ENCODE measurements around the gene SEMA3A. TPM values are rescaled to one million over a fixed set of nuclear protein-coding genes. Genes with fewer than 3 reads are reported as not detected.
A peak's percentile ranks its signal among the peaks of the same experiment; 100 is the strongest.

Gene SEMA3A
- total RNA-seq, 1 donor: 47.1 TPM

- TF ChIP-seq, protein P1, sequence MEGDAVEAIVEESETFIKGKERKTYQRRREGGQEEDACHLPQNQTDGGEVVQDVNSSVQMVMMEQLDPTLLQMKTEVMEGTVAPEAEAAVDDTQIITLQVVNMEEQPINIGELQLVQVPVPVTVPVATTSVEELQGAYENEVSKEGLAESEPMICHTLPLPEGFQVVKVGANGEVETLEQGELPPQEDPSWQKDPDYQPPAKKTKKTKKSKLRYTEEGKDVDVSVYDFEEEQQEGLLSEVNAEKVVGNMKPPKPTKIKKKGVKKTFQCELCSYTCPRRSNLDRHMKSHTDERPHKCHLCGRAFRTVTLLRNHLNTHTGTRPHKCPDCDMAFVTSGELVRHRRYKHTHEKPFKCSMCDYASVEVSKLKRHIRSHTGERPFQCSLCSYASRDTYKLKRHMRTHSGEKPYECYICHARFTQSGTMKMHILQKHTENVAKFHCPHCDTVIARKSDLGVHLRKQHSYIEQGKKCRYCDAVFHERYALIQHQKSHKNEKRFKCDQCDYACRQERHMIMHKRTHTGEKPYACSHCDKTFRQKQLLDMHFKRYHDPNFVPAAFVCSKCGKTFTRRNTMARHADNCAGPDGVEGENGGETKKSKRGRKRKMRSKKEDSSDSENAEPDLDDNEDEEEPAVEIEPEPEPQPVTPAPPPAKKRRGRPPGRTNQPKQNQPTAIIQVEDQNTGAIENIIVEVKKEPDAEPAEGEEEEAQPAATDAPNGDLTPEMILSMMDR (IDR thresholded peaks at IDR 0.05; ENCODE audit: insufficient read depth, low read depth, low read length): peak; percentile 21
- H3K4me3 ChIP-seq (ENCODE audit: low read depth, low read length): no peak overlapping the region
- no peak for DNase-seq (ENCODE audit: low read depth)
Observed at GRCh38 chr7:84100866-84101265, 93.7 kb downstream of the SEMA3A start.

GRCh38 chr7:84095971-84096370, 98.6 kb downstream of the SEMA3A start:
- no peak overlapping the region for H3K4me3 ChIP-seq (ENCODE audit: low read depth, low read length)
- no peak for DNase-seq (ENCODE audit: low read depth)
- TF ChIP-seq, protein P1 (IDR thresholded peaks at IDR 0.05; ENCODE audit: insufficient read depth, low read depth, low read length): no peak

DNA sequence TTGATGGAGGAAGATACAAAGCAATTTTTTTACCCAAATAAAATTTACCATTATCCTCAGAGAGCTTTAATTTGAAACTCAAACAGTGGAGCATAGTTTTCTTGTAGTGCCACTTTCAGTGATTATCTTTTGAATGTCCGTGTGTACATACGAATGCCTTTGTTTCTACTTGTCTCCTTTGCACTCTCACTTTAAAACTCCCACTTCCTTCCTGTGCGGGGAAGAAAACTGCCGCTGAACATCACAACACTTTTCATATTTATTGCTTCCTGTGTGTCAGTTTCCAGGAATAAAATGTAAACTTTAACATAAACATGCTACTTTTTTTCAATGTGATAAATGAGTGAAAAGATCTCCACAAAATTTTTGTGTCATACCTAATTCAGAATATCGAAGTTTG, 102.4 kb downstream of the SEMA3A start:
- peak overlapping the region; percentile 4 for H3K4me3 ChIP-seq (ENCODE audit: low read depth, low read length)
- DNase-seq (ENCODE audit: low read depth): peak; percentile 42
- TF ChIP-seq, protein P1 (IDR thresholded peaks at IDR 0.05; ENCODE audit: insufficient read depth, low read depth, low read length): no peak

- H3K4me3 ChIP-seq (ENCODE audit: low read depth, low read length): no peak overlapping the region
- no peak for DNase-seq (ENCODE audit: low read depth)
- TF ChIP-seq, protein P1 (IDR thresholded peaks at IDR 0.05; ENCODE audit: insufficient read depth, low read depth, low read length): no peak
Observed at GRCh38 chr7:84091318-84091717, 103.3 kb downstream of the SEMA3A start.

DNA sequence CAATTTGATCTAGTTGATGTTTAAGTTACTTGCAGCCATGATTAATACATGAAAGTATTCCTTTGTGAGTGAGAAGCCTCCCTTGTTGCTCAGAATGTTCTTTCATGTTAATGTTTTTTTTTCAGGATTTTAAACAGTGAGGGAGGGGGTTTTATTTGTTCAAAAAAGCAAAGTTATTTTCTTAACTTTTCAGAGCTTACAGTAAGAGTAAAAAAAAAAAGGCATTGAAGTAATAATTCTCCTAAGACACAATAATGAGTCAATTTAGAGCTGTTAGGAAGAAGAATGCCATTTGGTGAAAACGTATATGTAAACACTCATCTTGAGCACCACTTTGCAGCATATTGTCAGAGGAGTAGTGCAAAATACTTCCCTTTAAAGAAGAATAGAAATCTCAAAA, 105.8 kb downstream of the SEMA3A start:
- no peak overlapping the region for H3K4me3 ChIP-seq (ENCODE audit: low read depth, low read length)
- DNase-seq (ENCODE audit: low read depth): no peak
- TF ChIP-seq, protein P1 (IDR thresholded peaks at IDR 0.05; ENCODE audit: insufficient read depth, low read depth, low read length): no peak

DNA sequence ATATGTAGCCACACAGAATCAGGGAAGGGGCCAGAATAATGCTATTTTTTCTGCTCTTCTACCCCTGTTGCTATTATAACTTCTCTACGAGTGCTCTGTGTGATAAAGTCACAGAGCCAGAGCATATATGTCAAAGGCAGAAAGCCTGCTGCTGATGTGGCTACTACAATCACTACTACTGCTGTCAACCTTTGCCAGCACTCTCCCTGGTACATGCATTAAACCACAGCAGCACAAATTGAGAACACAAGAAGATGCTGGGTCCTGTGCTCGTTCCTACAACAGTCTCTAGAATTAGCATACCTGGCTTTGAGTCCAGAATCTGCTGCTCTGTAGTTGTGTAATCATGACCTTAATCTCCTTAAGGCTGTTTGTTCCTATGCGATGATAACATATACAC, 108.6 kb downstream of the SEMA3A start:
- TF ChIP-seq, protein P1 (IDR thresholded peaks at IDR 0.05; ENCODE audit: insufficient read depth, low read depth, low read length): no peak
- DNase-seq (ENCODE audit: low read depth): no peak
- no peak overlapping the region for H3K4me3 ChIP-seq (ENCODE audit: low read depth, low read length)

GRCh38 chr7:84085147-84085546, 109.4 kb downstream of the SEMA3A start:
- TF ChIP-seq, protein P1 (IDR thresholded peaks at IDR 0.05; ENCODE audit: insufficient read depth, low read depth, low read length): no peak
- DNase-seq (ENCODE audit: low read depth): peak; percentile 64
- no peak overlapping the region for H3K4me3 ChIP-seq (ENCODE audit: low read depth, low read length)

Measured in fibroblast of villous mesenchyme (primary cell).